HG03432 (cell line): ENCODE measurements around the gene CUL7.

Experiments
- ATAC-seq: cut with Tn5 transposase; IDR thresholded peaks from one replicate; pipeline ENCODE4 v1.9.1; 2021; ENCODE audit warnings: mild to moderate bottlenecking, moderate library complexity; ENCODE audit not compliant: unreplicated experiment

Gene CUL7

GRCh38 chr6:43077981-43078511 lies 24.4 kb upstream of the CUL7 start:
- ATAC-seq = no peak

- ATAC-seq = no peak
Observed at GRCh38 chr6:43077333-43077809, 23.7 kb upstream of the CUL7 start.

DNA sequence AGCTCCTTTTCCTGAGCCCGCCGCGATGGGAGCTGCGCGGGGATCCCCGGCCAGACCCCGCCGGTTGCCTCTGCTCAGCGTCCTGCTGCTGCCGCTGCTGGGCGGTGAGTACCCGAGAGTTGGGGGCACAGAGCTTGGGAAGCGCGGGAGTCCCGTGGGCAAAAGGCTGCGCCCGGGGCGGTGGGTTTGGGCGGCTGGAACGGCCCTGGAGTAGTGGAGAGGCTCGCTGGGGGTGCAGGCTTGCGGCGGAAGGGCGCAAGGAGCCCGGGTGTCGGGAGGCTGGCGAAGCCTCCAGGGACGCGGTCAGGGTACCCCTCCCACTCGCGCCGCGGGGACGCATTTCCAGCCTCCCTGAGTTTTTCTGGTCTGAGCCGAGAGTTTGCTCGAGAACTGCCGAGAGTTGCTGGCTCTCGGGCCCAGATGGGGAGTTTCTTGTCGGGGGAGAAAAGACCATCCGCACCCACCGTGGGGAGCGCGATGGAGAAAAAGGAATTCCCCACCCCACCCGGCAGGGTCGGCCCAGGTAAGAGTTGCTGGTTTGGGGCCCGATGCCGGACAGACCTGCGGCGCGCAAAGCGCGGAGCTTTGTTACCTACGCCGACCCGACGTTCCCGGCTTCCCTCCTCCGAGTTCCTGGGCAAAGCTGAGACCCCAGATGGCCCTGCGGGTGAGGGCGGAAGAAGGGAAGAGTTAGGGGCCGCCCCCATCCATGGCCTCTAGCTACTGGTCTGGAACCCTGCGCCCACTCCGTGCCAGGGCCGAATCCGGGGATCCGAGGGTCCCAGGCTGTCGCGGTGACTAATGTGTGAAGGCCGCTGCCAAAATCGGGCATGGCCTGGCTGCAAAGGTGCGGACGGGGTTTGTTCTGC lies 23.0 kb upstream of the CUL7 start:
- ATAC-seq = no peak

GRCh38 chr6:43075670-43076463 lies 22.2 kb upstream of the CUL7 start, which contains the start of gene PTK7:
TSS of gene PTK7 (plus strand) at chr6:43076314. CDS start at chr6:43076489, 175 bp downstream.
- no peak for ATAC-seq

DNA sequence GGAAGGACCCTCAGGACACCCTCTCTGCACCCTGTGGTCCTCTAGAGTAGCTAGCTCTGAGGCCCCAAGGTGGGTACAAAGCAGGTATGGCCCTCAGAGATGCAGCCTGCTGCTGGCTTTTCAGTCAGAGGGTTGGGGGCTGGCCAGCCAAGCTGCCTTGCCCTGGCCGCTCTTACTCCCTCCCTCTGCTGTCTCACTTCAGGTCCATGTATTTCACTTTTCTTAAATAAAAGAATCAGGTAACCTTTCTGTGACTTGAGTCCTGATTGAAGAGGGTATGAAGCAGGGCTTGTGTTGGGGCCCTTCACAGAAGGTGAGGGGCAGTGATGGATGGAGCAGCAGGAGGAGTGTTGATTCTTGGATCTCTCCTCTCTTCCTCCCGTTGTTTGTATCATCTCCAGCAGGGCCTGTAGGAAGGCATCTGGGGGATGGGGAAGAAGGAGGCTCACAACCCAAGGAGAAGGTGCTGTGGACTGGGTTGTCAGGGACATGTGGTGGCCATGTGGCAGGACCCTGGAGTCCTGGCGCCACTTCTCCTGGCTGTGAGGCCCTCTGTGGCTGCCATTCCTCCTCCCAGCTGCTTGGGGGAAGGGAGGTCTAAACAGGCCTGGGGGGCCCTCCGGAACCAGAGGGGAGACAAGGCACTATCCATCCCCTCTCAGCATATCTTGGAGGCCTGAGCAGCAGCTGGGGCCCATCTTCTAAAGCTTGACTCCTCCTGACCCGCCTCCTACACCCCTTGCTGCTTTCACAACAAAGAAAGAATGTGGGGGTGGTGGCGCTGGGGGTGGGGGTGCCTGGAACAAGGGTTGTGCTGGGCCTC lies 21.4 kb upstream of the CUL7 start:
- ATAC-seq = no peak

DNA sequence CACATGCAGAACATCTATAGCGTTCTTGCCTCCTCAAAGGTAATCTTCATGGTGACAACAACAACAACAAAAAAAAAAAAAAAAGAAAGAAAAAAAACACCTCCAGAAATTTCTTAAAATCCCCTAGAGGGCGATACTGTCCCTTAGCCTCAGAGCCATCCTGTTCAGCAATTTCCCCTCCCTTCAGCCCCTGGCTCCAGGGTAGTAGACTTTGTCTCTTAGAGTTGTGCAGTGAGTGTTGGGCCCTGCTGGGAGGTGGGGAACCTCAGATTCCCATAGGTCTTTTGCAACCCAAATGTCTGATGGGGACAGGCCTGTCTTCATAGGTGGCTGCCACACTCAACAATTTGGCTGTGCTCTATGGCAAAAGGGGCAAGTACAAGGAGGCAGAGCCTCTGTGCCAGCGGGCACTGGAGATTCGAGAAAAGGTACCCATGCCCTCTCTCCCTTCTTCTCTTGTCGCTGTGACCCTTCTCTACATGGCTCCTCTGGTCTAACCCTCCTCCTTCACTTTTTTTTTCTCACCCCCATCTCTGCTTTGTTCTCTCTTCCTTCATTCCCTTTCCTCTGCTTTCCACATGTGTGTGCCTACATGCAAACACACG lies 16.5 kb upstream of the CUL7 start:
- no peak for ATAC-seq

DNA sequence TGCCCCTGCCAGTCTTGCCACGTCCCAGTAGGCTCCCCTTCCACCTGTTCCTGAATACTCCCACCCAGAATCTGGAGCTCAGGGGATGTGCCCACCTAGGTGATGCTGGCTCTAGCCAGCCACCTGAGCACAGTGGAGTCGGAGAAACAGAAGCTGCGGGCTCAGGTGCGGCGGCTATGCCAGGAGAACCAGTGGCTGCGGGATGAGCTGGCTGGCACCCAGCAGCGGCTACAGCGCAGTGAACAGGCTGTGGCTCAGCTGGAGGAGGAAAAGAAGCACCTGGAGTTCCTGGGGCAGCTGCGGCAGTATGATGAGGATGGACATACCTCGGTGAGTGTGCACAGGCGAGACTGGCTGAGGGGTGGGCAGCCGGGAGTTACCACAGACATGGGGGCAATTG lies 9.2 kb upstream of the CUL7 start:
- ATAC-seq = no peak

DNA sequence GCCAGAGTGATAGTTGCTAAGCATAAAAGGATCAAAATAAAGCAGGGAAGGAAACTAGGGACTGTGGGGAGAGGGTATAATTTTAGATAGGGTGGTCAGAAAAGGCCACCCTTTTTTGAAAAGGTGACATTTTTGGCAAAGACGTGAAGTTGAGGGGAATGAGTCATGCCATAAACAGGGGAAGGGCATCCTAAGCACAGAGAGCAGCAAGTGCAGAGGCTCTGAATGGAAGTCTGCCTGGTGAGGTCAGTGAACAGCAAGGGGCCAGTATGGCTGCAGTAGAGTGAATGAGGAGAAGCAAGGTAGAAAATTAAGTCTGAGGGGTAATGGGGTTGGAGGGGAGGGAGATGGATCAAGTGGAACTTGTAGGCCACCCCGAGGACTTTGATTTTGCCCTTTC lies 8.2 kb upstream of the CUL7 start:
- ATAC-seq = no peak

- ATAC-seq = no peak
Observed at GRCh38 chr6:43060755-43061633, 7.3 kb upstream of the CUL7 start.

GRCh38 chr6:43060034-43060754 lies 6.5 kb upstream of the CUL7 start:
- no peak for ATAC-seq

DNA sequence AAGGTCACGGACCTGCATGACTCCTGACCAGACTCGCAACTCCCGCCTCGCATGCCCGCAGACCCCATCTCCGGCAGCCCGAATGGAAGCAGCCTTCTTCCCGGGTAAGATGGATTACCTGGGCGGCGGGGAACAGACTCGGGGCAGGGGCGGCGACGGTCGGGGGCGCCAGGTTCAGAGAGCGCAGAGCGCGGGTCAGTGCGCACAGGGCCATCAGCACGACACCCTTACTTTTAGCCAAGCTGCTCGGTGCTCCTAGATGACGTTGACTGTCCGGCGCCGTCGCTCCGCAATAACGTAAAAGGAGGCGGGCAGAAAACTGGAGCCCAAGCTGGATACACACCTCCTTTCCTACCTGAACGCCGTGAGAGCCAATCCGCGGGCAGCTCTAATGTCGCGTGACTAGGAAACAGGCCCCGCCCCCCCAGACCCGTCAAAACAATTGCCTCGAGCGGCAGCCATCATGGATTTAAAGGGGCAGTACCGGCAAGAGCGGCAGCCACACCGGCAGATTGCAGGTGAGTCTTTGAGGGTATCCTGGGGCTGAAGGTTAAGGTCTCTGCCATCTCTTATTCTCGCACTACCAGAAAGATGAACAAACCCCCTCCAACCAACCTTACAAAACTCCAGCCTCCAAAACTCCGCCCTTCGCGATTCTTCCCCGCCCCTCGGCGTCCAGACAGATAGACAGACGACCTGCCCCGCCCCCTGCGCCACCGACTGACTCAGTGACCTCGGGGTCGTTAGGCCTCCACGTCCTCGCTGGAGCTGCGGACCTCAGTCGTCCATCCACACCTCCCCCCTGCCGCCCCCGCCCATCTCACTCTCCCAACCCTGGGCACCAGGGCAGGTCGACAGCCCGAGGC lies 5.8 kb upstream of the CUL7 start, which contains the start of the genes KLC4 and MRPL2:
TSS of gene KLC4 (plus strand) at position 464 of the 866 bp plus-strand sequence. CDS start 1,705 bp downstream, outside the sequence.
TSS of gene MRPL2 (minus strand) at position 267 of the 866 bp plus-strand sequence. CDS start at position 214, 53 bp downstream.
- ATAC-seq = peak; percentile 88

GRCh38 chr6:43058531-43058930 lies 4.9 kb upstream of the CUL7 start:
- ATAC-seq = no peak

- ATAC-seq = no peak
Observed at GRCh38 chr6:43055966-43056365, 2.3 kb upstream of the CUL7 start.

DNA sequence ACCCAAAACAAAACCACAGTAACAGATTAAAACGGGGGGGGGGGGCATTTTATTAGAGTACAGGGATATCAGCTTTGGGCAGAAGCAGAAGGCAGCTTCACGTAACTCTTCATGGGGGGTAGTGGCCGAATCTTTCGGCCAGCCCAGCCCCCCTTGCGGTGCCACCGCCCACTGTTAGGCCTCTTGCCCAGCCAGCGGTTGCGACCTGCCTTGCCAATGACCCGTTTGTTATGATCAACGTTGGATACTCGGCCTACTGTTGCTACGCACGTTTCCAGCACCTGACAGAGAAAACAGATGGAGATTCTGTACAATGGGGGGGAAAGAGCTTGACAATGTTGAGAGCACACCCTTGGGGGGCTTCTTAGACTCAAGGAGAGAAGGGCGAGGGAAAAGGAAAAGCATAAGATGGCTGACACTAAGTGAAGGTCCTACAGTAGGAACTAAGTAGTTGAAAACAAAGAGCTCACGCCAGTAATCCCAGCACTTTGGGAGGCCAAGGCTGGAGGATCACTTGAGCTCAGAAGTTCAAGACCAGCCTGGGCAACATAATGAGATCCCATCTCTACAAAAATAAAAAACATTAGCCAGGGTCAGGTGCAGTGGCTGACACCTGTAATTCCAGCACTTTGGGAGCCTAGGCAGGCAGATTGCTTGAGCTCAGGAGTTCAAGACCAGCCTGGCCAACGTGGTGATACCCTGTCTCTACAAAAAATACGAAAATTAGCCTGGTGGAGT lies 724 bp upstream of the CUL7 start:
- ATAC-seq = no peak

GRCh38 chr6:43052842-43053544 lies 658 bp downstream of the CUL7 start:
- ATAC-seq = peak; percentile 27

DNA sequence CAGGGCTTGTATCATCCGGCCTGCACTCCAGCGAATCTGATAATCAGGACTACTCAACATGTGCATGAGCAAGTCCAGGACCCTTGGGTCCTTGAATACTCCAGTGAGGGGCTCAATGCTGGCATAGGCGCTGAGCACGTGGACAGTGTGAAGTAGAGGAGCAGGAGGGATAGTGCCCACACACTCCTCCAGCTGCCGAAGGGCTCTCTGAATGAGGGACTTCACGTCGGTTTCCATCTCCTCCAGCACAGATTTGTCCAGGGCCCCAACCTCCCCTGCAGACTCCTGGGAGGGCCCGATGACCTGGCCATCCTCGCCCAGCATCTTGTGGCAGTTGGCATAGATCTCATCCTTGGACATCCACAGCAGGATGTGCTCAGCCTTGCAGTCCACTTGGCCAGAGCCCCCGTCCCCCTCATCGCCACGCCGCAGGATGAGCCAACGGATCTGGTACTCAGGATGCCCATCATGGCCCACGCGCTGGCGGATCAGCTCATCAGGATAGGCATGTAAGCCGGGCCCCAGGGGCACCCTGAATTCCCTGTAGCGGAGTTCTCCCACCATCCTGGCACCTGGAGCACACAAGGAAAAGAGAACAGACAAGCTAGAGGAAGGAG lies 1.3 kb downstream of the CUL7 start:
- ATAC-seq = no peak
